AG10803 (cell line): Measurements from ENCODE around the gene DPH2.

ENCODE experiments used
- DNase-seq: peaks from one replicate; pipeline ENCODE4 v3.0.0; 2010; ENCODE audit warnings: low read depth
- H3K4me3 ChIP-seq: 2 replicates; pipeline ENCODE4 v1.5.1; 2011; ENCODE audit warnings: mild to moderate bottlenecking, low read length, control low read depth
- CTCF ChIP-seq: conservative IDR thresholded peaks from 2 replicates; pipeline ENCODE4 v1.5.1; 2011; ENCODE audit warnings: mild to moderate bottlenecking, low read length, control low read depth, inconsistent platforms

Gene DPH2

GRCh38 chr1:43936431-43937151, 33.2 kb upstream of the DPH2 start:
- no peak for TF ChIP-seq CTCF
- no peak for DNase-seq
- H3K4me3 ChIP-seq = no peak overlapping the region; the same call in 1 of the 2 replicates

- no peak for DNase-seq
- no peak overlapping the region for H3K4me3 ChIP-seq
- TF ChIP-seq CTCF = no peak
Measured at GRCh38 chr1:43937179-43937865, 32.5 kb upstream of the DPH2 start.

GRCh38 chr1:43938383-43938782, 31.4 kb upstream of the DPH2 start:
- DNase-seq = no peak
- TF ChIP-seq CTCF = no peak
- H3K4me3 ChIP-seq = no peak overlapping the region

GRCh38 chr1:43938892-43939587, 30.8 kb upstream of the DPH2 start:
- TF ChIP-seq CTCF = no peak
- DNase-seq = no peak
- no peak overlapping the region for H3K4me3 ChIP-seq

GRCh38 chr1:43942411-43942810, 27.4 kb upstream of the DPH2 start:
- H3K4me3 ChIP-seq = no peak overlapping the region
- TF ChIP-seq CTCF = no peak

GRCh38 chr1:43944860-43945259, 24.9 kb upstream of the DPH2 start:
- no peak overlapping the region for H3K4me3 ChIP-seq
- no peak for TF ChIP-seq CTCF

More at GRCh38 chr1:43942411-43942810, 27.4 kb upstream of the DPH2 start:
- no peak for DNase-seq

More at GRCh38 chr1:43944860-43945259, 24.9 kb upstream of the DPH2 start:
- no peak for DNase-seq
